CD4-positive, alpha-beta memory T cell (primary cell): ENCODE data around the gene SLC16A5. TPM values are rescaled to one million over a fixed set of nuclear protein-coding genes. Genes with fewer than 3 reads are reported as not detected.

Experiments
- CTCF ChIA-PET: fragments of 350-600 bp; sonication (Branson Sonifier 250); formaldehyde crosslinking; loops from one replicate; lab custom pipeline; 2021; ENCODE audit warnings: inconsistent platforms; ENCODE audit not compliant: partially characterized antibody; lab: Charles Lee
- POLR2A ChIA-PET: fragments of 350-600 bp; sonication (Branson Sonifier 250); formaldehyde crosslinking; loops from one replicate; lab custom pipeline; 2021; ENCODE audit not compliant: partially characterized antibody; lab: Charles Lee
- DNase-seq, 5 donors: peaks; one replicate each; pipeline versions ENCODE4 v3.0.0 to v3.0.0-alpha.2; 2020 to 2022; ENCODE audit warnings: mixed read lengths in 1 of 5
- H3K27ac ChIP-seq: one replicate; pipeline ENCODE4 v1.7.0; 2013; ENCODE audit warnings: low read depth, low read length
- H3K27me3 ChIP-seq: 2 replicates; pipeline ENCODE4 v1.7.0; 2013; ENCODE audit warnings: mild to moderate bottlenecking, low read length, moderate library complexity; ENCODE audit not compliant: insufficient read depth
- H3K36me3 ChIP-seq: 2 replicates; pipeline ENCODE4 v1.7.0; 2013; ENCODE audit warnings: mild to moderate bottlenecking, low read length, moderate library complexity; ENCODE audit not compliant: insufficient read depth
- H3K4me1 ChIP-seq: 2 replicates; pipeline ENCODE4 v1.7.0; 2013; ENCODE audit warnings: mild to moderate bottlenecking, low read length, moderate library complexity; ENCODE audit not compliant: insufficient read depth
- H3K4me3 ChIP-seq, 2 donors: one replicate each; pipeline ENCODE4 v1.7.0; 2013; ENCODE audit warnings: low read length in 2 of 2, mild to moderate bottlenecking in 1 of 2
- H3K9me3 ChIP-seq, 2 donors: one replicate each; pipeline ENCODE4 v1.7.0; 2013; ENCODE audit warnings: low read length in 2 of 2, control low read depth in 1 of 2; ENCODE audit not compliant: control insufficient read depth in 1 of 2
- H3K27ac Mint-ChIP-seq, 7 donors: one replicate each; pipeline ENCODE4 v1.8.0; 2020 to 2021; ENCODE audit warnings: mixed read lengths in 7 of 7, mild to moderate bottlenecking in 6 of 7, inconsistent platforms in 3 of 7, moderate library complexity in 3 of 7
- H3K27me3 Mint-ChIP-seq, 2 donors: one replicate each; pipeline ENCODE4 v1.8.0; 2020 to 2021; ENCODE audit warnings: mixed read lengths in 2 of 2
- H3K36me3 Mint-ChIP-seq, 2 donors: one replicate each; pipeline ENCODE4 v1.8.0; 2020 to 2021; ENCODE audit warnings: mixed read lengths in 2 of 2, inconsistent platforms in 1 of 2, mild to moderate bottlenecking in 1 of 2
- H3K4me1 Mint-ChIP-seq, 4 donors: one replicate each; pipeline ENCODE4 v1.8.0; 2020 to 2021; ENCODE audit warnings: mixed read lengths in 4 of 4, mild to moderate bottlenecking in 1 of 4
- H3K4me3 Mint-ChIP-seq, 8 donors: one replicate each; pipeline ENCODE4 v1.8.0; 2020 to 2021; ENCODE audit warnings: mixed read lengths in 8 of 8, mild to moderate bottlenecking in 7 of 8, moderate library complexity in 6 of 8, inconsistent platforms in 3 of 8
- H3K9me3 Mint-ChIP-seq, 8 donors: one replicate each; pipeline ENCODE4 v1.8.0; 2020 to 2021; ENCODE audit warnings: mixed read lengths in 8 of 8, mild to moderate bottlenecking in 5 of 8, inconsistent platforms in 3 of 8, moderate library complexity in 1 of 8
- intact Hi-C: fragments of 100-400 bp; cut with micrococcal nuclease; formaldehyde crosslinking; loops from one replicate; pipeline ENCODE4 v1.15.1; 2023
- polyA plus RNA-seq, 2 donors: library from polyadenylated mRNA; unstranded; fragments of 300-500 nt; fragmentation: Illumina TruSeq; gene quantifications; one replicate each; pipeline ENCODE4 v1.2.3, GENCODE V29; 2021
- total RNA-seq, 2 experiments: library from RNA; stranded (reverse); gene quantifications; one replicate each; pipeline ENCODE4 v1.2.3, GENCODE V29; 2021

Gene SLC16A5
- total and polyA plus RNA-seq, 4 experiments from 2014 or later, result 2.9 to 13.9 (median 8.1) TPM

DNA sequence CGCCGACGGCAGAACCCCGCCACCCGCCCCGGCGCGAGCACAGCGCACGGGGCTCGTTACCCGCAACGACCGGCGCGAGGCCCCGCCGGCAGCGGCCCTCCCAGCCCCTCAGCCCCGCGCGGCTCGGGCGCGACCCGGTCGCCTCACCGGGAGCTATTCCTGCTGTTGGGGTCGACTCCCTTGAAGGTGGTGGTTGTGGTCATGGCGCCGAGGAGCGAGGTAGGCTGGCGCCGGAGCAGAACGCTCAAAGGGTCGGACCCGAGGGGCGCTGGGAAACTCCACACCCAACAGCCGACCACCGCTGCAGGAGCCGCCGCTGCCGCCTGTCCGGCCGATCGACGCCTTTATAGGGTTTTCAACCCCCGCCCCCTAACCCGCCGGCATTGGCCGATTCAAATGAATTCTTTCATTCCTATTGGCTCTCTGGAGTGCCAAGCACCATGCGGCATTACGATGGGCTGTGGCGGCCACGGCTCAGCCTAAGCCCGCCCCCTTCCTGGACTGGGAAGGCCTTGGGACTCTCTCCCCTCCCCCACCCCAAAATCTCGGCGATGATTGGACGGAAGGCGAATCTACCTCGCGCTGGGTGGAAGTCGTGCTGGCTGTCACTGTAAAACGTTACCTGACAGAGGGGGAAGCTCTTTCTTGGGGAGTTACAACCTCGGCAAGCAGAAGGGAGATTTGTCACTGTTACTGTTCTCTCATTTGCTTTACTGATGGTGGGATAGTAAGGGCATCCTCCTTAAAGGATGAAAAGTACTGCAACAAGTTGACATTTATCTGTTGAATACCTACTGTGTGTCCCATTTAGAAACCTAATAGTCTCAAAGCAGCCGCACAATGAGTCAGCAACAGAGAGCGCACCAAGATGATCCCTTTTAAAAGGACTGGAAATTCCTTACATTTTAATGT lies 66.7 kb downstream of the SLC16A5 start, which contains the start of gene JPT1:
JPT1 (minus strand) TSS at position 318 of the 912 bp plus-strand sequence; CDS start at position 203, 115 bp downstream.
- no peaks in the 10 kb centered on the region for H3K9me3 ChIP-seq

DNA sequence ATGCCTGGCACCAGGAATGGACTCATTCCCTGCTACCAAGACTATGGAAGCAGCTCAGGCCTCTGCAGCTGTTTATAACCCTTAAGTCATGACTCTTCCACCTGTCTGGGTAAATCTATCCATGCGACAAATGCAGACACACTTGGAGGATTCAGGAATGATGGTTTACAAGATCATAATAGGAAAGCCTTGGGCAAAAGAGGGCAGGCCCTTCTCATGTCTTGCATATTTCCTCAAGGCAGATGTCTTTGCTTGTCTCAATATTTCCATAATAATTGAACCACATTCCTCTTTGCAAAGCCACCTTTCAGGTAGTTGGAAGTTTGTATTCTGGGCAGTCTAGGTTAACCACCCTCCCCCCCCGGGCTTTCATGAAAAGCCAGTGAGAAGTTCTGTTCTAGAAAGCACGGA lies 67.4 kb downstream of the SLC16A5 start:
- H3K36me3 ChIP-seq, result no peaks in the 10 kb centered on the region
- ChIA-PET POLR2A (interaction anchor here (0.6 to 2.1 kb wide), 18 partner anchors 8 to 118 kb away, joined by 3 to 13 read pairs (median 5); partner anchors contain the start of genes ARMC7, MIF4GD, NT5C and SLC16A5), CTCF (interaction anchor here (0.9 to 7.1 kb wide), 8 partner anchors 15 to 257 kb away, joined by 3 to 27 read pairs (median 4); partner anchors contain the start of genes MIF4GD and NT5C)
- H3K9me3 ChIP-seq, result no peaks in the 10 kb centered on the region
- Mint-ChIP-seq H3K36me3 (peaks cover 0 to 7% of the 10 kb centered on the region in 2 donors), H3K27me3 (no peaks in the 10 kb centered on the region), H3K9me3 (no peaks in the 10 kb centered on the region), H3K27ac (peak overlapping the region; percentile 16 to 98 (median 94)), H3K4me3 (peak overlapping the region in 5 of 8 donors; percentile 40 to 94 (median 90)), H3K4me1 (peaks cover 20 to 27% (median 25%) of the 10 kb centered on the region in 4 donors)
- DNase-seq, result no peak
- H3K27ac ChIP-seq, result peak overlapping the region; percentile 63
- no peaks in the 10 kb centered on the region for H3K27me3 ChIP-seq
- intact Hi-C loops, result loop anchor here (2.0 kb wide), 1 partner anchor 18 kb away; no protein-coding TSS in a partner anchor
- H3K4me1 ChIP-seq, result peaks cover 24% of the 10 kb centered on the region
- H3K4me3 ChIP-seq, result no peak overlapping the region

More for the DNA sequence above, 66.7 kb downstream of the SLC16A5 start, which contains the start of gene JPT1:
- Histone ChIP-seq H3K4me3 (peak within 1 kb of the TSS; percentile 40 to 85), H3K27me3 (no peaks in the 10 kb centered on the region), H3K4me1 (peaks cover 24% of the 10 kb centered on the region), H3K36me3 (no peaks in the 10 kb centered on the region), H3K27ac (peak within 1 kb of the TSS; percentile 63)
- H3K9me3 Mint-ChIP-seq, result no peaks in the 10 kb centered on the region
- peaks cover 0 to 10% of the 10 kb centered on the region in 2 donors for H3K36me3 Mint-ChIP-seq
- peak within 1 kb of the TSS; percentile 82 to 98 (median 94) for H3K27ac Mint-ChIP-seq
- H3K27me3 Mint-ChIP-seq, result no peaks in the 10 kb centered on the region
- intact Hi-C loops, result loop anchor here (1.0 to 5.0 kb wide), 4 partner anchors 18 to 107 kb away; partner anchors contain the start of genes GGA3 and MRPS7
- POLR2A ChIA-PET, result interaction anchor here (0.6 to 2.1 kb wide), 21 partner anchors 9 to 118 kb away, joined by 3 to 13 read pairs (median 5); partner anchors contain the start of genes ARMC7, MIF4GD, NT5C and NUP85
- H3K4me3 Mint-ChIP-seq, result peak within 1 kb of the TSS; percentile 93 to 96 (median 94)
- CTCF ChIA-PET, result interaction anchor here (1.0 to 7.1 kb wide), 7 partner anchors 16 to 258 kb away, joined by 3 to 27 read pairs (median 4); partner anchors contain the start of genes MIF4GD and NT5C
- peak; percentile 95 to 98 (median 97) for DNase-seq
- H3K4me1 Mint-ChIP-seq, result peaks cover 24 to 32% (median 30%) of the 10 kb centered on the region in 4 donors

Other genes with a start within 250 kb of the SLC16A5 start
- gene GRIN2C, start 228.1 kb upstream of the SLC16A5 start, total RNA-seq, result under 1 TPM in 1 of 2 experiments, not detected in 1; 0.09 TPM
- gene GRIN2C, start 228.1 kb upstream of the SLC16A5 start, polyA plus RNA-seq, result not detected
- 10 to 100 TPM; 16.6 to 21.8 TPM for gene FDXR, start 215.0 kb upstream of the SLC16A5 start, total RNA-seq
- 1 to 10 TPM; 2.7 to 4.6 TPM for gene FDXR, start 215.0 kb upstream of the SLC16A5 start, polyA plus RNA-seq
- not detected for gene FADS6, start 194.3 kb upstream of the SLC16A5 start, total RNA-seq
- not detected for gene FADS6, start 194.3 kb upstream of the SLC16A5 start, polyA plus RNA-seq
- not detected for gene USH1G, start 164.7 kb upstream of the SLC16A5 start, total RNA-seq
- gene USH1G, start 164.7 kb upstream of the SLC16A5 start, polyA plus RNA-seq, result not detected
- not detected for gene OTOP2, start 163.7 kb upstream of the SLC16A5 start, total RNA-seq
- gene OTOP2, start 163.7 kb upstream of the SLC16A5 start, polyA plus RNA-seq, result not detected
- not detected for gene OTOP3, start 152.1 kb upstream of the SLC16A5 start, total RNA-seq
- not detected for gene OTOP3, start 152.1 kb upstream of the SLC16A5 start, polyA plus RNA-seq
- 10 to 100 TPM; 17.5 to 19.5 TPM for gene HID1, start 115.2 kb upstream of the SLC16A5 start, total RNA-seq
- 1 to 10 TPM; 3.0 to 5.1 TPM for gene HID1, start 115.2 kb upstream of the SLC16A5 start, polyA plus RNA-seq
- gene CDR2L, start 100.3 kb upstream of the SLC16A5 start, total RNA-seq, result under 1 TPM; 0.08 to 0.20 TPM
- not detected for gene CDR2L, start 100.3 kb upstream of the SLC16A5 start, polyA plus RNA-seq
- gene MRPL58, start 75.3 kb upstream of the SLC16A5 start, total RNA-seq, result 10 to 100 TPM; 22.6 to 26.7 TPM
- gene MRPL58, start 75.3 kb upstream of the SLC16A5 start, polyA plus RNA-seq, result 10 to 100 TPM; 56.5 to 62.2 TPM
- gene ATP5PD, start 41.0 kb upstream of the SLC16A5 start, total RNA-seq, result 100 to 1,000 TPM; 167 to 171 TPM
- 100 to 1,000 TPM; 428 to 552 TPM for gene ATP5PD, start 41.0 kb upstream of the SLC16A5 start, polyA plus RNA-seq
- gene KCTD2, start 40.7 kb upstream of the SLC16A5 start, total RNA-seq, result 10 to 100 TPM; 31.1 to 31.7 TPM
- 10 to 100 TPM in 1 of 2 donors, 1 to 10 TPM in 1; 2.3 to 11.6 TPM for gene KCTD2, start 40.7 kb upstream of the SLC16A5 start, polyA plus RNA-seq
- 10 to 100 TPM; 20.0 to 21.9 TPM for gene ARMC7, start 22.0 kb downstream of the SLC16A5 start, total RNA-seq
- 1 to 10 TPM; 1.3 to 3.5 TPM for gene ARMC7, start 22.0 kb downstream of the SLC16A5 start, polyA plus RNA-seq
- gene NT5C, start 43.8 kb downstream of the SLC16A5 start, total RNA-seq, result 10 to 100 TPM; 40.1 to 46.6 TPM
- gene NT5C, start 43.8 kb downstream of the SLC16A5 start, polyA plus RNA-seq, result 10 to 100 TPM; 22.4 to 32.6 TPM
- 10 to 100 TPM; 37.8 to 38.9 TPM for gene JPT1, start 66.6 kb downstream of the SLC16A5 start, total RNA-seq
- 100 to 1,000 TPM; 105 to 130 TPM for gene JPT1, start 66.6 kb downstream of the SLC16A5 start, polyA plus RNA-seq
- gene SUMO2, start 95.0 kb downstream of the SLC16A5 start, total RNA-seq, result 100 to 1,000 TPM; 255 to 264 TPM
- 100 to 1,000 TPM; 302 to 416 TPM for gene SUMO2, start 95.0 kb downstream of the SLC16A5 start, polyA plus RNA-seq
- gene NUP85, start 117.7 kb downstream of the SLC16A5 start, total RNA-seq, result 100 to 1,000 TPM; 137 to 164 TPM
- 10 to 100 TPM; 33.4 to 49.1 TPM for gene NUP85, start 117.7 kb downstream of the SLC16A5 start, polyA plus RNA-seq
- 100 to 1,000 TPM; 121 to 122 TPM for gene GGA3, start 173.7 kb downstream of the SLC16A5 start, total RNA-seq
- gene GGA3, start 173.7 kb downstream of the SLC16A5 start, polyA plus RNA-seq, result 10 to 100 TPM in 1 of 2 donors, 1 to 10 TPM in 1; 7.7 to 25.8 TPM
- gene MRPS7, start 173.9 kb downstream of the SLC16A5 start, total RNA-seq, result 10 to 100 TPM; 34.1 to 36.3 TPM
- gene MRPS7, start 173.9 kb downstream of the SLC16A5 start, polyA plus RNA-seq, result 100 to 1,000 TPM; 107 to 150 TPM
- 10 to 100 TPM; 35.8 to 40.2 TPM for gene MIF4GD, start 183.3 kb downstream of the SLC16A5 start, total RNA-seq
- gene MIF4GD, start 183.3 kb downstream of the SLC16A5 start, polyA plus RNA-seq, result 10 to 100 TPM; 81.7 to 94.3 TPM
- gene SLC25A19, start 201.5 kb downstream of the SLC16A5 start, total RNA-seq, result 10 to 100 TPM; 19.8 to 21.8 TPM
- 10 to 100 TPM; 13.2 to 15.4 TPM for gene SLC25A19, start 201.5 kb downstream of the SLC16A5 start, polyA plus RNA-seq